Measurements from ENCODE around the gene PMS1. TPM values are rescaled to one million over a fixed set of nuclear protein-coding genes. Genes with fewer than 3 reads are reported as not detected.
"Not testable (repeated sequence)": the region's sequence is repeated elsewhere in the genome, so short reads cannot be mapped to it uniquely, and the experiment has no call there.

The PMS1 gene
- total RNA-seq, 1 donor from 2014 or later, result 11.0 TPM

DNA sequence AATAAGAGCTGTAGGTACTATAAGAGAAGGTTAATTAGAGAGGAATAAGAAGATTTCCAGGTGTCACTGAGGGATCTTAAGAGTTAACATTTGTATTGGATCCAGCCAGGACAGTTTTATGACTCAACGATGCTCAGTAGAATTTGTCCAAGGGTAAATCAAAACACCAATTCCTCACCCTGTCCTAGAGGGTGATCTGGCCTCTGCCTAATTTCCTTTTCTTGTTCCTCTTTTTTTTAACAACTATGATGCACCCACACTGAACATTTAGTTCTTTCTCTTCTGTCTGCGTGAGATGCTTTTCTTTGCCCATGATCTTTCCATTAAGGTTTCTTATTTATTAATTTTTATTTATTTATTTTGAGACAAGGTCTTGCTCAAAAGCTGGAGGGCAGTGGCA lies 92.0 kb downstream of the PMS1 start:
- Histone ChIP-seq H3K27ac (replicated peaks) (no peak overlapping the region), H3K9me3 (replicated peaks) (no peaks in the 10 kb centered on the region), H3K4me3 (no peak overlapping the region), H3K4me1 (no peaks in the 10 kb centered on the region), H3K27me3 (ENCODE audit: low read depth) (no peaks in the 10 kb centered on the region), H3K36me3 (peaks cover 35% of the 10 kb centered on the region)
- intact Hi-C loops (cut with micrococcal nuclease), result no loop called here
- TF ChIP-seq CTCF (IDR thresholded peaks at IDR 0.05; ENCODE audit: borderline replicate concordance), result no peak
- DNase-seq, result no peak

GRCh38 chr2:189879716-189880081 lies 95.4 kb downstream of the PMS1 start:
- Histone ChIP-seq H3K27ac (replicated peaks) (no peak overlapping the region), H3K36me3 (peaks cover 17% of the 10 kb centered on the region), H3K4me3 (no peak overlapping the region), H3K9me3 (replicated peaks) (no peaks in the 10 kb centered on the region), H3K4me1 (no peaks in the 10 kb centered on the region), H3K27me3 (ENCODE audit: low read depth) (no peaks in the 10 kb centered on the region)
- DNase-seq, result no peak
- intact Hi-C loops (cut with micrococcal nuclease), result no loop called here
- TF ChIP-seq CTCF (IDR thresholded peaks at IDR 0.05; ENCODE audit: borderline replicate concordance), result no peak

DNA sequence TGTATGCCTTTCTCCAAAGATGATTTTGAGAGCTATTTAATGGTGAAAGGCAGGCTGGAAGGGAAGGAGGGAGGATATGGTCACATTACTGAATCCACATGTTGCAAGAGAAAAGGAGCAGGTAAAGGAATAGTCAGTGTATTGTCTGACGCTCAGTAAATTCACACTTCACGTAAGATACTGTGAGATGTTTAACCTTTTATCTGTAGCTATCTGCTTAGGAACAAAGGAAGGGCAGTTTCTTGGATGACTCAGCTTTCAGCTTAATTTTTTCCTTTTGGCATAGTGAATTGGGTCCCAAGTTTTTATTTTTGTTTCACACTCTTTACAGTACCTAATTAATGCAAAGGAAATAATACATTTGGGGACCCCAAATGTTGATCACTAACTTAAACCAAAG lies 96.2 kb downstream of the PMS1 start:
- no peak for DNase-seq
- Histone ChIP-seq H3K27me3 (ENCODE audit: low read depth) (no peaks in the 10 kb centered on the region), H3K4me3 (no peak overlapping the region), H3K27ac (replicated peaks) (no peak overlapping the region), H3K4me1 (no peaks in the 10 kb centered on the region), H3K36me3 (peaks cover 11% of the 10 kb centered on the region), H3K9me3 (replicated peaks) (no peaks in the 10 kb centered on the region)
- intact Hi-C loops (cut with micrococcal nuclease), result no loop called here
- no peak for TF ChIP-seq CTCF (IDR thresholded peaks at IDR 0.05; ENCODE audit: borderline replicate concordance)

GRCh38 chr2:189880832-189881492 lies 96.7 kb downstream of the PMS1 start:
- Histone ChIP-seq H3K27me3 (ENCODE audit: low read depth) (no peaks in the 10 kb centered on the region), H3K4me3 (no peak overlapping the region), H3K4me1 (no peaks in the 10 kb centered on the region), H3K27ac (replicated peaks) (no peak overlapping the region), H3K36me3 (peaks cover 9% of the 10 kb centered on the region), H3K9me3 (replicated peaks) (no peaks in the 10 kb centered on the region)
- DNase-seq, result no peak
- no peak for TF ChIP-seq CTCF (IDR thresholded peaks at IDR 0.05; ENCODE audit: borderline replicate concordance)
- intact Hi-C loops (cut with micrococcal nuclease), result no loop called here

- Histone ChIP-seq H3K4me3 (no peak overlapping the region), H3K27ac (replicated peaks) (no peak overlapping the region), H3K27me3 (ENCODE audit: low read depth) (peaks cover 9% of the 10 kb centered on the region), H3K4me1 (no peaks in the 10 kb centered on the region), H3K36me3 (no peaks in the 10 kb centered on the region), H3K9me3 (replicated peaks) (peaks cover 19% of the 10 kb centered on the region)
- intact Hi-C loops (cut with micrococcal nuclease), result no loop called here
- DNase-seq, result no peak
- no peak for TF ChIP-seq CTCF (IDR thresholded peaks at IDR 0.05; ENCODE audit: borderline replicate concordance)
Measured at GRCh38 chr2:189885368-189885767, 101.1 kb downstream of the PMS1 start.

DNA sequence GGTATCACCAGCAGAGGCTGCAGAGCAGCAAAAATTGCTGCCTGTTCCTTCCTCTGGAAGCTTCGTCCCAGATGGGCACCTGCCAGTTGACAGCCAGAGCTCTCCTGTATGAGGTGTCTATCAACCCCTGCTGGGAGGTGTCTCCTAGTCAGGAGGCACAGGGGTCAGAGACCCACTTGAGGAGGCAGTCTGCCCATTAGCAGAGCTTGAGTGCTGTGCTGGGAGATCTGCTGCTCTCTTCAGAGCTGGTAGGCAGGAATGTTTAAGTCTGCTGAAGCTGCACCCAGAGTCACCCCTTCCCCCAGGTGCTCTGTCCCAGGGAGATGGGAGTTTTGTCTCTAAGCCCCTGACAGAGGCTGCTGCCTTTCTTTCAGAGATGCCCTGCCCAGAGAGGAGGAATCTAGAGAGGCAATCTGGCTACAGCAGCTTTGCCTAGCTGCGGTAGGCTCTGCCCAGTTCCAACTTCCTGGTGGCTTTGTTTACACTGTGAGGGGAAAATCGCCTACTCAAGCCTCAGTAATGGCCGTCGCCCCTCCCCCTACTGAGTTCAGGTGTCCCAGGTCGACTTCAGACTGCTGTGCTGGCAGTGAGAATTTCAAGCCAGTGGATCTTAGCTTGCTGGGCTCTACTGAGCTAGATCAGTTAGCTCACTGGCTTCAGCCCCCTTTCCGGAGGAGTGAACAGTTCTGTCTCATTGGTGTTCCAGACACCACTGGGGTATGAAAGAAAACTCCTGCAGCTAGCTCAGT lies 108.5 kb downstream of the PMS1 start:
- H3K4me1 ChIP-seq; H3K27ac ChIP-seq (replicated peaks); H3K27me3 ChIP-seq (ENCODE audit: low read depth); intact Hi-C loops (cut with micrococcal nuclease); H3K36me3 ChIP-seq; DNase-seq; H3K4me3 ChIP-seq: not testable (repeated sequence)
- peaks cover 15% of the 10 kb centered on the region for H3K9me3 ChIP-seq (replicated peaks)

All from left ventricle myocardium inferior (tissue), 1 donor.